ENCODE measurements around the gene DEFB131A.
A peak's percentile ranks its signal among the peaks of the same experiment; 100 is the strongest.
"Not testable (repeated sequence)": the region's sequence is repeated elsewhere in the genome, so short reads cannot be mapped to it uniquely, and the experiment has no call there.

The DEFB131A gene, protein sequence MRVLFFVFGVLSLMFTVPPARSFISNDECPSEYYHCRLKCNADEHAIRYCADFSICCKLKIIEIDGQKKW

DNA sequence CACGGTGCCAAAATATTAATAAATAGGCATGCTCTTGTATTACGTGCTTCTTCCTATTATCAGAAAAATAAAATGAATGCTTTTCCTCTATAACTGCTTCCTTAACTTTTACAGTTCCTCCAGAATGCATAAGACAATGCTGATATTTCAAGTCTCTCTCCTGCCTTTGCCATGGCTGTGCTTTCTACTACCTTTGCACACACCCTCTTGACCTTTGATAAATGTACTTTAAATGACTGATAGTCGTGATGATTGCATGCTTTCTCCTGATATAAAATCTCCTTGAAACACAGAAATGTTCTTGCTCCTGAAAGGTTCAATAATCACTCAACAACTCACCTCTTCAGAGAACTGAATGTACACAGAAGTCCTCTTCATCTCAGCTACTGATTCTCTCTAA, at the start of gene DEFB131A:
Gene DEFB131A, plus strand, starts transcription at position 301 of the 400 bp plus-strand sequence. CDS start 120 bp downstream, outside the sequence.
- DNase-seq (ENCODE audit: low read depth) = not testable (repeated sequence)

DNA sequence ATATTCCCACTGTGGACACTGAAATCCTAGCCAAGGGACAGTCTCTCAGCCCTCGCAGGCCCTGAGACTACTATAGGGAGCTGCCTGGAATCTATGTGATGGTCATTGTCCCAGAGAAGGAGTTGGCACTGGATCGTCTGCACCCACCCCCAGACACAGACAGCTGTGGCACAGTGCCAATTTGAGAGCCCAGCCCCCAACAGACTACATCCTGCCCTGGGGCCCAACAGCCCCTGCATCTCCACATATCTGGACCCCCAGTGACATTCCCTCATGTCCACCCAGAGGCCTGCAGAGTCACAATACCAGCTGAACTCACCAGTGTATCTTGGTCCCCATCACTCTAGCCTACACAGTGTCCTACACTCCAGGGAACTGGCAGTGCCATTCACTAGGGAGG, 38.4 kb upstream of the DEFB131A start:
- DNase-seq (ENCODE audit: low read depth) = not testable (repeated sequence)

DNA sequence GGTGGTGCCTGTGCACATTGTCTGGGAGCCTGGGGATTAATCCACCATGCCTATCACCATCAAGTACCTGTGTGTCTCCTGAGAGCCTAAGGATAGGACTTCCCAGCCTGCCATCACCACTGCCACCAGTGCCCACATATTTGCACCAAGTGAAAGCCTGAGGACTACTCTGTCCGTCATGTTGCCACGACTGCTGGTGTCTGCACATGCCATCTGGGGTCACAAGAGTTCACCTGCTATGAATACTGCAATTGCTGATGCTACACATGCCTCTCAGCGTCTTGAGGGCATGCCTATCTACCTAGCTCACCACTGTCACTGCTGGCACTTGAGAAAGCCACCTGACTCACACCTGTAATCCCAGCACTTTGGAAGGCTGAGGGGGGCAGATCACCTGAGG, 37.7 kb upstream of the DEFB131A start:
- not testable (repeated sequence) for DNase-seq (ENCODE audit: low read depth)

GRCh38 chr4:9409793-9410192, 34.4 kb upstream of the DEFB131A start:
- DNase-seq (ENCODE audit: low read depth) = no peak

DNA sequence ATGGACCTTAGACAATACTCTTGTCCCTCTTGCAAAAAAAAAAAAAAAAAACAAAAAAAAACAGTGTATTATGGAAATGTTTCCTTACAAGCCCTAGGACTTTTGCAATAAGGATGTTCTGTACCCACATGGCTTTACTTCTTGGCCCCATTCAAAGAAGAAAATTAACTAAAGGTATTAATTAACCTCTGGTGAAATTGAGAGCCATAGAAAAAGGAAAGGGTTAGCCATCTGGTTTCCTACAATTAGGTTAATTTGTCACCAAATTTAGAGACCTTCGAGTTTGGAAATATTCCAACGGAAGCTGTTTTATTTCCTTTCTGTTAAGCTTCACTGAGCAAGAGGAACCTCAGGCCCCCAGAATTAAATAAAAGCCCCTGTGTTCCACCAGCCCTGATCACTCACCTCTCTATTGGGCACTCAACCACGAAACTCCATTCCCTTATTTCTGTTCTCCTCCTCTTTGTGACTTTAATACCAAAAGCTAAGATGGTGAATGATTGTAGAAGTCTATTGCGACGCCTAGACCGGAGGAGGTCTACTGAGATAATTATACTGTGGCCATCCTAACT, 22.2 kb upstream of the DEFB131A start:
- not testable (repeated sequence) for DNase-seq (ENCODE audit: low read depth)

GRCh38 chr4:9425916-9426315, 18.3 kb upstream of the DEFB131A start:
- peak; percentile 8 for DNase-seq (ENCODE audit: low read depth)

DNA sequence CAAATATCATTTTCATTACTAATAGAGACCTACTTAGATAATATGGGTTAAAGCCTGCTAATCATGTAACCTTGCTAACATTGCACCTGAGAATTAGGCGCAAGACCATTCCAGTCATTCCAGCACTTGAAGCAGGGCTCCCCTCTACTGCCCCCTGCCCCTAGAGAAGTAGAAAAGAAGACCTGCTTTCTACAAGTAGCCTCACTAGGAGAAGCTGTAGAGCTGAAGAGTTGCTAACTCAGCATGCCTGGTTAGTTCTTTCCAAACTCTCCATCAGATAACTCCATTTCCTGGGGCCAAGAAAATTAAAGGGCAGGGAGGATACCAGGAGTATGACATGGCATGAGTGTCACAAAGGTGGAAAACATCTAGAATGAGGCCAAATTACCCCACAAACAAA, 14.2 kb upstream of the DEFB131A start:
- not testable (repeated sequence) for DNase-seq (ENCODE audit: low read depth)

- not testable (repeated sequence) for DNase-seq (ENCODE audit: low read depth)
Measured at GRCh38 chr4:9433320-9433719, 10.9 kb upstream of the DEFB131A start.

GRCh38 chr4:9436728-9437127, 7.5 kb upstream of the DEFB131A start:
- not testable (repeated sequence) for DNase-seq (ENCODE audit: low read depth)

DNA sequence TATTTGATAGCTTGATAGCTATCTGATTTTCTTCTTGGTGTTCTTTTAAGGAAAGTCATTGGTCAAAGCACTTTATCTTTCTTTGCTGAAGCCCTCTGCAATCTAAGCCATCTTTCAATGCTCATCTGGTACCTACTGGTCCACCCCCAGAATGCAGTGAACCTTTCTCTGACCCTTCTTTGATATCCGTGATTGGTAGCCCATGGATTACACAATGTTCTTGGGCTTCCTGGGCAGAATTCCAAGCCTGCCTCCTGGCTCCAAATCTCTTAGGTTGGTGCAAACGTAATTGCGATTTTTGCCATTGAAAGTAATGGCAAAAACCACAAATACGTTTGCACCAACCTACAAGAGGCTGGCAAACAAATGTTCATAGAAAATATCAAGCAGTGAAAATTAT, 1.9 kb upstream of the DEFB131A start:
- not testable (repeated sequence) for DNase-seq (ENCODE audit: low read depth)

- not testable (repeated sequence) for DNase-seq (ENCODE audit: low read depth)
Measured at GRCh38 chr4:9444681-9445080, 467 bp downstream of the DEFB131A start.

DNA sequence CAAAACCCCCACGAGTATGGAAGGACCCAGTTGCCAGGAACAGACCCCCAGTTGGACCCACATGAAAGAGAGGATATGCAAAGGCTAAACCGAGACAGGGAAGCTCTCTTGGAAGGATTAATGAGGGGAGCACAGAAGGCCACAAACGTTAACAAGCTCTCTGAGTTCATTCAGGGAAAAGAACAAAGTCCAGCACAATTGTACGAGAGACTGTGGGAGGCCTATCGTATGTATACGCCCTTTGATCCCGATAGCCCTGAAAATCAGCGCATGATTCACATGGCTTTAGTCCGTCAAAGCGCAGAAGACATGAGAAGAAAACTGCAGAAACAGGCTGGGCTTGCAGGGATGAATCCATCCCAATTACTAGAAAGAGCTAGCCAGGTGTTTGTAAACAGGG, 8.0 kb downstream of the DEFB131A start:
- not testable (repeated sequence) for DNase-seq (ENCODE audit: low read depth)

DNA sequence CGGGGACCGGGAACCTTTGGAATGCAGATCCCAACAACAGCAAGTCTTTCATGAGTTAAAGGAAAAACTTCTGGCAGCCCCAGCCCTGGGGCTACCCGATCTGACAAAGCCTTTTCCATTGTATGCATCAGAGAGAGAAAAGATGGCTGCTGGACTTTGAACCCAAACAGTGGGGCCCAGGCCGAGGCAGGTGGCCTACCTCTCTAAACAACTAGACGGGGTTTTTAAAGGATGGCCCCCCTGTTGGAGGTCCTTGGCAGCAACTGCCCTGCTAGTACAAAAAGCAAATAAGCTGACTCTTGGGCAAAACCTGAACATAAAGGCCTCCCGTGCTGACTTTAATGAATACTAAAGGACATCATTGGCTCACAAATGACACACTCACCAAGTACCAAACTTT, 10.1 kb downstream of the DEFB131A start:
- DNase-seq (ENCODE audit: low read depth) = not testable (repeated sequence)

DNA sequence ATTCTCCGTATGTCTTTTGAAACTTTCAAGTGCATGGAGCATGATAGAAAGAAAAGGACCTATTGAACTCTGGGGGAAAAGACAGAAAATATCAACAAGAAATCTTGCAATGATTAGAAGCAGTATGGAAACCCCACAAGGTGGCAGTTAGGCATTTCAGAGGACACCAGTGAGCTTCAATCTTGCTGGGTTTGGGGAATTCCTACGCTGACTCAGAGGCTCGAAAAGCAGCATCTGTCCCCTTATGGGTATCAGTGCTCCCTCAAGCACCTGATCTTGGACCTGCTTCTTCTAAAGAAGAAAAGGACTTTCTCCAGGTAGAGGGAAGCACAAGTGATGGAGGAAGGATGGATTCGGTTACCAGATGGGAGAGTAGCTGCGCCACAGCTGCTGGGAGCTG, 10.8 kb downstream of the DEFB131A start:
- not testable (repeated sequence) for DNase-seq (ENCODE audit: low read depth)

DNA sequence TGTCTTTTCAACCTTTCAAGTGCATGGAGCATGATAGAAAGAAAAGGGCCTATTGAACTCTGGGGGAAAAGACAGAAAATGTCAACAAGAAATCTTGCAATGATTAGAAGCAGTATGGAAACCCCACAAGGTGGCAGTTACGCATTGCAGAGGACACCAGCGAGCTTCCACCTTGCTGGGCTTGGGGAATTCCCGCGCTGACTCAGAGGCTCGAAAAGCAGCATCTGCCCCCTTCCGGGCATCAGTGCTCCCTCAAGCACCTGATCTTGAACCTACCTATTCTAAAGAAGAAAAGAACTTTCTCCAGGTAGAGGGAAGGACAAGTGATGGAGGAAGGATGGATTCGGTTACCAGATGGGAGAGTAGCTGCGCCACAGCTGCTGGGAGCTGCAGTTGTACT, 35.3 kb downstream of the DEFB131A start:
- not testable (repeated sequence) for DNase-seq (ENCODE audit: low read depth)

- not testable (repeated sequence) for DNase-seq (ENCODE audit: low read depth)
Measured at GRCh38 chr4:9480066-9480465, 35.9 kb downstream of the DEFB131A start.

GRCh38 chr4:9482871-9483270, 38.7 kb downstream of the DEFB131A start:
- not testable (repeated sequence) for DNase-seq (ENCODE audit: low read depth)

GRCh38 chr4:9483682-9484081, 39.5 kb downstream of the DEFB131A start:
- DNase-seq (ENCODE audit: low read depth) = not testable (repeated sequence)

DNA sequence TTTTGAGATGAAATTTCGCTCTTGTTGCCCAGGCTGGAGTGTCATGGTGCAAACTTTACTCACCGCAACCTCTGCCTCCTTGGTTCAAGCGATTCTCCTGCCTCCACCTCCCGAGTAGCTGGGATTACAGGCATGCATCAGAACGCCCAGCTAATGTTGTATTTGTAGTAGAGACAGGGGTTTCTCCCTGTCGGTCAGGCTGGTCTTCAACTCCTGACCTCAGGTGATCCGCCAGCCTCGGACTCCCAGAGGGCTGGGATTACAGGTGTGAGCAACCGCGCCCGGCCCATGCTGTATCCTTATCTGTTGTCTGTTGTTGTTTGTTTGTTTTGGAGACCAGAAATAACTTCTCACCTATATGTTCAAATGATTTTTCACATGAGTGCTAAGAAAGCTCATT, 42.7 kb downstream of the DEFB131A start:
- not testable (repeated sequence) for DNase-seq (ENCODE audit: low read depth)

DNA sequence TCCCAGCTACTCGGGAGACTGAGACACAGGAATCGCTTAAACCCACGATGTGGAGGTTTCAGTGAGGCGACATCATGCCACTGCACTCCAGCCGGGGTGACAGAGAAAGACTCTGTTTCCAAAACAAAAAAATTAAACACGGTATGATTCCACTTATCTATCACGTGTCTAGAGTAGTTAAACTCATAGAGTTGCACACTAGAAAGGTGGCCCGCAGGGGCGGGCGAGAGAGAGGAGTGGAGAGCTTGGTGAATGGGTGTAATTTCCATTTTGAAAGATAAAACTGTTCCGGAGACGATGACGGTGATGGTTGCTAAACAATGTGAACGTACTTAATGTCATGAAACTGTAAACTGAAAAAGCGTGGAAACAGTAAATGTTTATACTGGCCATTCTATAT, 44.6 kb downstream of the DEFB131A start:
- DNase-seq (ENCODE audit: low read depth) = not testable (repeated sequence)

DNA sequence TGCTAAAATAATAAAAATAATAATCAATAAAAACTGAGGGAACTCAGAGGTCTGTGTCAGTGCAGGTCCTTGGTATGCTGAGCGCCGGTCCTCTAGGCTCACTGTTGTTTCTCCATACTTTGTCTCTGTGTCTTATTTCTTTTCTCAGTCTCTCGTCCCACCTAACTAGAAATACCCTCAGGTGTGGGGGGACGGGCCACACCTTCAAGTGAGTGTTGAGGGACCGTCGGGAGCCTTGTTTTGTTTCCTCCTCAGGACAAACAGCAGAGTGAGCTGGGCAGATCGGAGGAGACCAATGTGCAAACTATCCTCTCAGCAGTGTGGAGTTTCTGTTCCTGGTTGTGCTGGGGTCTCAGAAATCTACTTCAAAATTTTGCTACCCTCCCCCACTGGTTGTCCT, 46.3 kb downstream of the DEFB131A start:
- not testable (repeated sequence) for DNase-seq (ENCODE audit: low read depth)

- DNase-seq (ENCODE audit: low read depth) = not testable (repeated sequence)
Measured at GRCh38 chr4:9490986-9491385, 46.8 kb downstream of the DEFB131A start.

- DNase-seq (ENCODE audit: low read depth) = not testable (repeated sequence)
Measured at GRCh38 chr4:9493589-9493988, 49.4 kb downstream of the DEFB131A start.
